HPDE6-E6E7 (cell line): ENCODE results near the gene DDX3X.
A peak's percentile ranks its signal among the peaks of the same experiment; 100 is the strongest.

Experiments used
- DNase-seq: peaks from one replicate; pipeline ENCODE4 v3.0.0; 2011; ENCODE audit warnings: missing footprints; ENCODE audit errors: extremely low spot score

Gene DDX3X

DNA sequence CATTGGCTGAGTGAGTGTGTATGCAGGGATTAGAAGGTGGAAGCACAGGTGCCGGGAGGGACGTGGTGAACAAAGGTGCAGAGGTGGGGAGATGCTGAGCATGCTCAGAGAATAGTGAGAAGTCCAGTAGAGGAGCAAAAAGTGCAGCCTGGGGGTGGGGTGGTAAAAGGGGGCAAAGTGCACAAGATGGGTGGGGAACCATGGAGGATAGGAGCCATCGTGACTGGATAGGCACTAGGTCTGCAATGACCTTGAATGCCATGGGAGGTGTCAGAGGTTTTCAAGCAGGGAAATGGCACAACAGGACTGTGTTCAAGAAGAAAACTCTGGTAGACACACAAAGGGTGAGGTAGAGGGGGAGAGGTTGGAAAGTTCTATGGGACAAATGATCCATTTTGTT lies 6.6 kb upstream of the DDX3X start:
- no peak for DNase-seq

DNA sequence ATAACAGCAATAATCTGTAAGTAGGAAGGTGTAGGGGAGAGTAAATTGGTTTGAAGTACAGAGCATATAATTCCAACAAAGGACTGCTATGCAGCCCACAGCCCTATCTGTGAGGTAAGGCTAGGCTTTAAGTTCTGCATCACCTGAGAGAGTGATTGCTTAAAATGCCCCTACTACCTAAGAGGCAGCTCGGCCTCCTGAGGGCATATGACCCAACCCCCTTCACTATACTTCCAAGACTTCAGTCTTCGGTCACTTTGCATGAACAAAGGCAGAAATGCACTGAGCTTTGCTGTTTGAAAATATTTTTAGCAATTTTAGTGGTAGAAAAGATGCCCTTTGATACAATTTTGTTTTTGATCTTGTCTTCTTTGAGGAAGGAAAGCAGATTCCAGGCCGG lies 4.9 kb upstream of the DDX3X start:
- DNase-seq: no peak

DNA sequence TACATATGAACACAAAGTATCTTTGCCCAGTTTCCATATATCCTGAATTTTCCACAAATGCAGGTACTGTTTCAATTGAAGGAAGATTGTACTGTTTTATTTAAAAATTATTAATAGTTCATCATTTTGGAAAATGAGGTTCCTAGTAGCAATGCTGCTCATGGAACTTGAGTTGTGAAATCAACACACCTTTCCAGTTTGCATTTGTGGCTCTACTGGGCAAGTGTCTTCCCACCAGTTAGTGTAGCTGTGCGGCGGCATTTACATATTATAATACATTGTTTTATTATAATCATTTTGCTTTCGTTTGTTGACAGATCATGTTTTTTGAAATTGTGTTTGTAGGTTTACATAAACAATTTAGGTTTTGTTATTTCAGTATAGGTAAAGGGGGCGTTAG lies 2.0 kb upstream of the DDX3X start:
- no peak for DNase-seq

DNA sequence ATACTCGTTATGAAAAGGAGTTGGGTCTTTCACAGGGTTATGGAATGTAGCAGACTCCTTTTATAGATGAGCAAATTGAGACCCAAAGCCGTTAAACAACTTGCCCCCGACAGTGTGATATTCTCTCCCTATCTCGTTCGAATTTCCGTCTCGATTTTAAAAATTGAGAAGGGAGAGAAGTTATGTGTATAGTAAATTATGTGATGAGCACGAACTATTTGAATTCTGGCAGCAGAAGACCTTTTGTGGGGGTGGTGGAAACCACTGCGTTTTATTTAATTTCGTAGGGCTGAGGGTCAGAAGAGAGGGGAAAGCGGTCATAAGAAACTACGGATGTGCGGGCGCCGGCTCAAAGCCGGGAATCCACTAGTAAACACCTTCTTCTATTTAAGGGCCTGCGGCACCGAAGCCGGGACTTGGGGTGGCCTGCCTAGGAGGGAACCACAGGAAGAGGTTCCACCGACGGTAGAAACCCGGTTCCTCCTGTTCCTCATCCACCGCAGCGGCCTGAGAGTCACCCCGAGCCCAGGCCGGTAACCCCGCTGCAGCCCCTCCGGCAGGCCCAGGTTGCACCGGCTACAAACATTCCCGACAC lies 1.5 kb upstream of the DDX3X start:
- peak; percentile 22 for DNase-seq

DNA sequence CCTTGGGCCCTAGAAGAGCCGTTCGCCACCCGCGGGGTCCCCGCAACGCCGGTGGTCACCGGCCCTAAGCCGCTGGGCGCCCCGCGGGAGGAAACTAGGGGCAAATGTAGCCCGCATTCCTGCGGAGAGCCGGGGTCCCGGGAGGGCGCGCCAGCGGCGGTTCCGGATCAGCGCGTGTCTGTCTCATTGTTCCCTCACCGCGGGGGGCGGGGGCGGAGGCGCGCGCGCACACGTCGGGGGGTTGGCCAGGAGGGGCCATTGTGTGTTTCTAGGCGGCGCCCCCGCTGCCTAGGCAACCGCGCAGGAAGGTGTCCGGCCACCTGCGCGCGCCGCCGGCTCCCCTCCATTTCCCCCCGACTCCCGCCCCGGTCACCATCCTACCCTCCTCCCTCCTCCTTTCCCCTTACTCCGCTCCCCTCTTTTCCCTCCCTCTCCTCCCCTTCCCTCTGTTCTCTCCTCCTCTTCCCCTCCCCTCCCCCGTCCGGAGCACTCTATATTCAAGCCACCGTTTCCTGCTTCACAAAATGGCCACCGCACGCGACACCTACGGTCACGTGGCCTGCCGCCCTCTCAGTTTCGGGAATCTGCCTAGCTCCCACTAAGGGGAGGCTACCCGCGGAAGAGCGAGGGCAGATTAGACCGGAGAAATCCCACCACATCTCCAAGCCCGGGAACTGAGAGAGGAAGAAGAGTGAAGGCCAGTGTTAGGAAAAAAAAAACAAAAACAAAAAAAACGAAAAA lies 789 bp upstream of the DDX3X start:
- DNase-seq: peak; percentile 84

DNA sequence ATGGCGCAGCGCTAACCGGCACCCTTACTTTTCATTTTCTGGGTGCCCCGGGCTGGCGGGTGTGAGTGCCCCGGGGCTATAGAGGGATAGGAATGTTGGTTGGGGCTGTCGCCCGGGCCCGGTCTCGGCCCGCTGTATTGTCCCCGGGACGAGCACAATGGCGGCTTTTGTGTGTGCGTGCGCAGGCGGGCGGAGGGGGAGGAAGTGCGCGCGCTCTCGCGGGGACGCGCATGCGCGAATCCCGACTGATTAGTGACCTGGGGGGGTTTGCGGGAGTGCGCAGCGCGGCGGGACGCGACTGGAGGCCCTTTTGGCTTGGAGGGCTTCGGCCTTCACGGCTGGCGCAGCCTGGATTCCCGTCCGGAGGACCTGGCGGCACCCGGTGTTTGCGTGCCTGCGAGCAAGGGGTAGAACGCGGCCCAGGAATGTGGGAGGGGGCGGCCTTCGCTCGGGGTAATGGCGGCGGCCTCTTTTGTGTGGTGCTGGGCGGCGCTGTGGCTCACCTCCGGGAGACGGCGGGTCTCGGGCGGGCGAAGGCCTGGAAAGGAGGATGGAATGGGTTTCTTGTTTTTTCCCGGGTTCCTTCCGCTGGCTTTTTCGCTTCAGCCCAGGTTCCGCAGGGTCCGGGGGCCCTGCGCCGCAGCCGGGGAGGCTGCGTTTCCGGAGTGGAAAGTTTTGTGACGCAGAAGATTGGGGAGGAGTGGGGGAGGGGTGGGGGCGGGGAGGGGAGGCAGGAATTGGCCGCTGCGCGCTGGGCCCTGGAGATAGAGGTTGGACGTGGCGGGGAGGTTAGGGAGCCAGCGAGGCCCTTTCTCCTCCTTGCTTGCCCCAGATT lies 618 bp downstream of the DDX3X start:
- DNase-seq: peak; percentile 53

DNA sequence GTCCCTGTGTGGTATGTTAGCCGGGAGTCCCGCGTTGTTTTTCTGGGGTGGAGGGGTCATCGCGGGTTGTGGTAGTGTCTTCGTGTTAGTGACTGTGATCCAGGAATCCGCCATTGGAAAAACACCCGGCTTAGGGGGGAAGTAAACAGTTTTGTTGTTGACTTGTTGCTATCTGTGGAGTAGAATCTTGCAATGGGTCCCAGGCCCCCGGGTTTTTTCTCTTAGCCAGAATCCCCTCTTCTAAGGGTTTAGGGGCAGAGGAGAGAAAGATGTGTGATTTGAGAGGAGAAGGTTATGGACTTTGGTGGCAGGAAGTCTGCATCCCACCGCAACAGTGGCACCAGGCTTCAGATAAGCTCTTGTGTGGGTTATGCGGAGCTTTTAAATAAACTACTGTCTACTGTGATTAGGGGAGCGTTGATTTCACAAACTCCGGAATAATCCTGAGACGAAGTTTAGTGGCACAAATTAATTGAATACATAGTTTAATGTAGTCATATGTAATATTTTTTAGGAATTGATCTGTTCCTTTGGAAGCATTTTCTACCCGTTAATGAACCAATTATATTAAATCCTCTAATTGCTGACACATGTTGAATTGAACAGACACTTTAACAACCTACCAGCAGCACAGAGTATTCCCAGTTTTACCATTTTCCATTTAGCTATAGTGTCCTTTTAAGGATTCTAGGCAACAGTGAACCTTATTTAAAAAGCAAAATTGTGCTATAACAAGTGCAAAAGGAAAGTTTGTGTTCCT lies 1.4 kb downstream of the DDX3X start:
- DNase-seq: no peak

DNA sequence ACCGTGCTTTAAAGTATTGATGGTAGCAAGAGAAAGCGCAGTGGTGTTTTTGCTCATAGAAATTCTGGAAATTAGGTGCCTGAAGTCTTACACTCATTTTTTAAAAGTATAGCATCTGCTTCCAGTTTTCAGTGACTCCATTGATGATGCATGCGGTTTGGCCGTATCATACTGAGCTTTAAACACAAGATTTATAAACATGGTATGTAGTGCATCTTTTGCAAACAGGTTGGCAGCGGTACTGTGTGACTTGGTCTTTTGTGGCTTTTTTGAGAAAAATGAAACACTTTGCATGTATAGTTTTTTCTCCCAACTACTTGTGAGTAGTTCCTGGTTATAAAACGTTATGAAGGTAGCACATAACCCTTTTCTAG lies 2.0 kb downstream of the DDX3X start:
- no peak for DNase-seq

DNA sequence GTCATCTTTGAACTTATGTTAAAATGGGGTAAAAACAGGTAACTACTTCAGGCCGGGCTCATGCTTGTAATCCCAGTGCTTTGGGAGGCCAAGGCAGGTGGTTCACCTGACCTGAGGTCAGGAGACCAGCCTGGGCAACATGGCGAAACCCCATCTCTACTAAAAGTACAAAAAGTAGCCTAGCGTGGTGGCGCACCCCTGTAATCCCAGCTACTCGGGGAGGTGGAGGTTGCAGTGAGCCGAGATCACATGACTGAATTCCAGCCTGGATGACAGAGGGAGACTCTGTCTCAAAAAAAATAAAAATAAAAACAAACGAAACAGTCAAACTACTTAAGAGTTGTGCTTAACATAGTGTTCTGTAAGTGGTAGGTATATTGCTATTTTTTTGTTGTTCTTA lies 2.5 kb downstream of the DDX3X start:
- no peak for DNase-seq

DNA sequence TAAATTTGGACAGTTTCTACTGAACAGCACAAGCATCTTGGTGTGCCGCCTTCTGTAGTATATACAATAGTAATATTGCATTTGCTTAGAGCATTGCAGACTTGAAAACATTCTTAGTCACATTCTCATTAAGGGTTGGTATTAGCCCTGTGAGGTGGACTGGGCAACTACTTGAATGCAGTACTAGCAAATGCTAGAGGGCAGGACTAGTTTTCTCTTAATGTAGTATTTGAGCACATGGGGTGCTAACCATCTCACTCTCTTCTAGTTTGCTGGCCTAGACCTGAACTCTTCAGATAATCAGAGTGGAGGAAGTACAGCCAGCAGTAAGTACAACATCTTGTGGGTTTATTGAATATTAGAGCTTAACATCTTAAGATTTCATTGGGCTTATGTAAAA lies 3.2 kb downstream of the DDX3X start:
- DNase-seq: no peak

DNA sequence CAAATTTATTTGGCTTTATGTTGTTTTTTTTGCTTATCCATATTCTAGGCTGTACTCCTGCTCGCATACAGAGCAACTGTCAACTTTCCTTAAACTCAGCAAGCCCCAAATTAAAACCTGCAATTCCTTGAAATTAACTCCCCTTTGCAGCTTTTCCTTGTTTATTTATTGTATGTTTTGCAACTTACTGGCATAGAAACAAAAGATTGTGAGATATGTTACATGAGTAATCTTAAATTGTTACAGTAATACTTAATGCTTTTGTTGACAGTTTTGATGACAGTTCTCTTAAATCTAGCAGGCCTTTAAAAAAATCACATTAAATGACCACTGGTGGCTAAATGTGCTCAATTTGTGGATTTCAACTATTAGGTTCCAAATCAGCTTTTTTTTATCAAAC lies 4.5 kb downstream of the DDX3X start:
- DNase-seq: no peak

DNA sequence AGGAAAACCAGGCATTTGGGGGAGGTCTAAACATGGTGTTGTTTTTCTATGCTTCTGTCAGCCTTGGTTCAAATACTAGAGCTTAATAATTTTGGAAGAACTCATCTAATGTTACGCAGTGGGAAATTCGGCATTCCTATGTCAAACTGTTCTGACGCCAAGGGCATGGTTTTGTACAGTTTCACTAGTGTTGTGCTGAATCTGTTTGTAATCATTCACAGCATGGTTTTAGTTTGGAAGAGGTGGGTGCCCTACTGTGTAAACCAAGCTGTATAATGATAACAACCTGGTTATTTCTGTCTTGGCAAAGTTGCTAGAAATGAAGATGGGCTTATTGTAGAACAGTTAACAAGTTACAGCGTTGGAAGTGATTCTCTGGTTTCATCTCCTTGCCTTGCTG lies 5.2 kb downstream of the DDX3X start:
- DNase-seq: no peak

DNA sequence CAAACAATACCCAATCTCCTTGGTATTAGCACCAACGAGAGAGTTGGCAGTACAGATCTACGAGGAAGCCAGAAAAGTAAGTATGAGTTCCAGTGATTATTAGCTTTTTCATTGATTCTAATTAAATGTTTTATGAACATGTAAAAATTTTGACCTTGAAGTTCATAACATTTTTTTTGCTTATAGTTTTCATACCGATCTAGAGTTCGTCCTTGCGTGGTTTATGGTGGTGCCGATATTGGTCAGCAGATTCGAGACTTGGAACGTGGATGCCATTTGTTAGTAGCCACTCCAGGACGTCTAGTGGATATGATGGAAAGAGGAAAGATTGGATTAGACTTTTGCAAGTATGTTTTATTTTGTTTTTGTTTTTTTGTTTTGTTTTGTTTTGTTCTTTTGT lies 10.1 kb downstream of the DDX3X start:
- no peak for DNase-seq

DNA sequence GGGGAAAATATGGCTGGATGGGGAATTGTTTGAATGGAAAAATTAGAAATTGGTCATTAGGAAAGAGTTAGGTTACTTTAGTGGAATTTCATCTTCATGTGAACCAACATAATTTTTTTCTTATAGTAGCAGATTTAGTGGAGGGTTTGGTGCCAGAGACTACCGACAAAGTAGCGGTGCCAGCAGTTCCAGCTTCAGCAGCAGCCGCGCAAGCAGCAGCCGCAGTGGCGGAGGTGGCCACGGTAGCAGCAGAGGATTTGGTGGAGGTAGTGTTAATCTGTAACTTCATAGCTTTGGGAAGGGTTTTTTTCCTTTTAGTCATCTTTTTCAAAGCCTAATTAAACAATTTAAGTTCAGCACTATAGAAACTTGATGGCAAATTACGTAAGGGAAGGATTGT lies 13.2 kb downstream of the DDX3X start:
- DNase-seq: no peak

DNA sequence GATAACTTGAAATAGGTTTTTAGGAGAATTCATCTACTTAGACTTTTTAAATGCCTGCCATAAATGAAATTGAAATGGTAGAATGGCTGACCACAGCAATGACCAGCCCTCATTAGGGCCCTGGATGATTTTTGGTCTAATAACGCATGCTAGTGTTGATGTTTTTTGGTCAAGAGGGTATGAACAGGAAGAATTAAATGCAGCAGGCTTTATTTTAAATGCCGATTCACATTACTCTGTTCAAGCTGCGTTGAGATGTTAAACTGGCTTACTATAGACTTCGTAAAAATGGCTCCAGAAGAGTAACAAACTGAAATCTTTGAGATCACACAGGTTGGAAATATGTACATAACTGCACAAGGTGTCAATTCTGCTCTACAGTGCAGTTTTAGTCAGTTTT lies 14.6 kb downstream of the DDX3X start:
- DNase-seq: no peak

DNA sequence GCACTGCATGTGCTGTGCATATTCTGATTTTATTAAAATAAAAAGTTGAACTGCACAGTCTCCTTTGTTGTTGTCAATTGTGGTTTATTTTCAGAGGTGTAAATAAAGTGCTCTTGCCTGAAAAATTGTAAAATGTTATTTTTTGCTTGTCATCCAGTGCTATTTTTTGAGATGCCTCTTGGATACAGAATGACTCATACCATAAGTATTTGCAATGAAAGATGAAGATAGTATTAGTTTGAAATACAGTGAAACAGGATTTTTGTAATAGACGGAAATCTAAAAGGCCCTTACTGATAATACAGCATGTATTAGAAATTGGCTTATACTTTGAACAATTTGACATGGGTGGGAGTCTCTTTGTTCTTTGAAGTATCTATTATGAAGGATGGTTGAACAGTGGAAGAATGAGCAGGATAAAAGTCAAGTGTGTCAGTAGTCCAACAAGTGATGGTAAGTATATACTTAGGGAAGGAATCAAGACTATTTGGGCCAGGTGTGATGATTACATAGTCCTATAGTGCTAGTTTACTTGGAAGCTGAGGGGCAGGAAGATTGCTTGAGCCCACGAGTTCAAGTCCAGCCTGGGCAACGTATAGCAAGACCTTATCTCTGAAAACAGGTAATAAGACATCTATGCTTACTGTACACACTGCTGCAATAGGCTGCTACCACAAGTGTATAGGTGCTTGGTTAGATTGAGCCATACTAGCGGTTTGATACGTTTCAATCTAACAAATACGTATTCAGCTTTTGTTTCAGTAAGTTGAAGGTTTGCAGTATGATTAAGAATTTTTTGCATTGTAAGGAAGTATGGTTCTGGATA lies 16.4 kb downstream of the DDX3X start:
- no peak for DNase-seq

DNA sequence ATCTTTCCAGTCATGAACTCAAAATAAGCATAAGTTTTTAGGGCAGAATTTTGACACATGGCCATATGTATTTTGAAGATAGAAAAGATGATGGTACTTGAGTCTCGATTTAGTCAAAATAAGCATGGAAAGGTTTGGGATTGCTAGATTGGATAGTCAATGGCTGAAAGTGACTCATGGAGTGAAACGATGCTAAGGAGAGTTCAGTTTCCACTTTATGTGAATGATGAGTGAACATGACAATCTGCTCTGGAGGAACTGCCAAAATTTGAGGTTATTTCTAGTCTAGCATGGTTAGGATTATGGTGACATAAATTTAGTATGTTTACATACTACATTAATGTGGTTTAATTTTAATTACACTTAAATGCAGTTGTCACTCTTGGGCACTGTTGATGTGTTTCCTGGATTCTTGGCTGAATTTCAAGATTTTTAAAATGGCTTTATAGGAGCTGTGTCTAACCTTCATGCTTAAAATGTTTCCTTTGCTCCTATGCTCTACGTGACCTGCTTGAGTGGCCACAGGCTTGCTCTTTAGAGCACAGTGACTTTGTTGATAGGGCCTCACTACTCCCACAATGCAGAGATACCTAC lies 17.1 kb downstream of the DDX3X start:
- DNase-seq: no peak

DNA sequence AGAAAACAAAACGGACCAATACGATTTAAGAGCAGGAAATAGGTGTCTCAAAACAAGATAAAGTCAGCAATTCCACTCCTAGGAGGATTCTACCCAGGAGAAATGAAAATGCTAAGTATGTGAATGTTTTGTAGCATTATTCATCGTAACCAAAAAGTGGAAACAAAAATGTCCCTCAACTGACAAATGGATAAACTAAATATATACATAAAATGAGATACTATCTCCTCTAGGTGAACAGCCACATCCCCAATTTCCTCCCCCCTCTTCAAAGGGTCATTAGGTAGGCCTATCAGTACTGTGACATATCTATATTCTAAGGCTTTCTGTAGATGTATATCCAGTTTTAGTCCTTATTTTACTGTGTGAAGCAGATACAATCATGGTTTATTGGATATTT lies 18.0 kb downstream of the DDX3X start:
- DNase-seq: no peak

DNA sequence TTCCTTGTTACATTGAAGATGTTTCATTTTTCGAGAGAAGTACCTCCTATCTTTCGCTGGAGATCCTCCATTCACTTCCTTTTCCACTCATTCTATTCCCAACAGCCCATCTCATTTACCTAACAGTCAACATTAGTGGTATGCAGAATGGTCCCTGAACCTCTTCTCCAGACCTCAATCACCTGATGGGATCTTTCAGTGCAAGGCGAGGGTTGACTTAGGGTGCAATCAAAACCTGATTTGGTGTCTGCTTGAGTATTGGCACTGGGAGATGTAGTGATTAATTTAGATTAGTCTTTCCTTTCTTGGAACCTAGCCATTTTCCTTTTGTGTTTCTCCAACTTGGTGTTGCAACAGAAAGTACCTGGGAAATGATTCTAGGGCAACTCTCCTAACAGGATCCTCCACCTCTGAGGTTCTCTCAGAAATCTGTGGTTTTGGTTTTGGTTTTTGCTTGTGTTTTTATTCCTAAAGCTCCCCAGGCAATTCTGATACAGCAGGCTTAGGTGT lies 18.4 kb downstream of the DDX3X start:
- peak; percentile 14 for DNase-seq

DNA sequence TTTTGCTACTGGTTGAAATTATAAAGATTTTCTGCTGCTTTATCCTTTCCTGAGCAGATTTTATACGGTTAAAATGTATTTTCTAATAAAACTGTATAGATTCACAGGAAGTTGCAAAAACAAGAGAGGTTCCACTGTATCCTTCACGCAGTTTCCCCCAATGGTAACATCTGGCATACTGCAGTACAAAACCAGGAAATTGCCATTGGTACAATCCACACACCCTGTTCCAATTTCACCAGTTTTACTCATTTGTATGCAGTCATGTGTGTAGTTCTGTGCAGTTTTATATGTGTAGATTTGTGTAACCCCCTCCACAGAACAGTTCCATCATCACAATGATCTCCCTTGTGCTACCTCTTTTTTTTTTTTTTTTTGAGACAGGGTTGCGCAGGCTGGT lies 20.0 kb downstream of the DDX3X start:
- DNase-seq: no peak

DNA sequence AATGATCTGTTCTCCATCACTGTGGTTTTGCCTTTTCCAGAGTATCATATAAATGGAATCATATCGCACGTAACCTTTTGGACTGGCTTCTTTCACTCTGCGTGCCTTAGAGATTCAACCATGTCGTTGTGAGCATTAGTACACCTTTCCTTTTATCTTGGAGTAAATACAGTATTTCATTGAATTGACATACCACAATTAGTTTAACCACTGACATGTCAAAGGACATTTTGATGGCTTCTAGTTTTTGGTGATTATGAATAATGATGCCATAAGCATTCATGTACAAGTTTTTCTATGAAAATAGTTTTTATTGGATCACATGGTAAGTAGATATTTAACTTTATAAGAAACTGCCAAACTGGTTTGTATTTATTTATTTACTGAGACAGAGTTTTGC lies 35.2 kb downstream of the DDX3X start:
- DNase-seq: no peak
